IMR-90 (cell line): ENCODE measurements around the gene MEGF10. TPM values are rescaled to one million over a fixed set of nuclear protein-coding genes. Genes with fewer than 3 reads are reported as not detected.
"Not testable (repeated sequence)": the region's sequence is repeated elsewhere in the genome, so short reads cannot be mapped to it uniquely, and the experiment has no call there.

Source experiments
- ATAC-seq: fragments of 200-7000 bp; cut with Tn5 transposase; 2 replicates; pipeline ENCODE4 v1.9.1; 2020; ENCODE audit warnings: low read depth, mild to moderate bottlenecking, moderate library complexity
- BruUV-seq: library from RNA; stranded (reverse); fragments of 400-500 nt; replicated peaks from 2 replicates; lab custom pipeline; 2021; lab: Mats Ljungman, UMichigan
- CTCF ChIA-PET: fragments of 300-600 bp; formaldehyde crosslinking; extraction: SDS; loops from one replicate; lab custom pipeline; 2021; ENCODE audit warnings: antibody characterized with exemption; lab: Yijun Ruan, JAX
- POLR2A ChIA-PET: fragments of 300-600 bp; sonication (Branson Sonifier 250); formaldehyde crosslinking; loops from one replicate; lab custom pipeline; 2022; ENCODE audit warnings: antibody characterized with exemption; ENCODE audit not compliant: unreplicated experiment; lab: Charles Lee
- DNase-seq: peaks from one replicate; pipeline ENCODE4 v3.0.0; 2013
- H2AFZ ChIP-seq: replicated peaks from 2 replicates; pipeline ENCODE3; 2013; ENCODE audit warnings: low read length, mild to moderate bottlenecking; ENCODE audit not compliant: poor library complexity
- H2AK5ac ChIP-seq: 2 replicates; pipeline ENCODE4 v1.6.1; 2013; ENCODE audit warnings: low read depth, low read length, inconsistent platforms
- H2AK9ac ChIP-seq: replicated peaks from 2 replicates; pipeline ENCODE3; 2013; ENCODE audit warnings: mild to moderate bottlenecking, low read depth, low read length, moderate library complexity; ENCODE audit not compliant: poor library complexity
- H2BK120ac ChIP-seq: 2 replicates; pipeline ENCODE4 v1.6.1; 2013; ENCODE audit warnings: low read depth, low read length, inconsistent platforms
- H2BK15ac ChIP-seq: 3 replicates; pipeline ENCODE4 v1.6.1; 2013; ENCODE audit warnings: low read depth, low read length, inconsistent platforms
- H2BK20ac ChIP-seq: 2 replicates; pipeline ENCODE4 v1.6.1; 2013; ENCODE audit warnings: low read depth, mild to moderate bottlenecking, inconsistent platforms, low read length, moderate library complexity
- H2BK5ac ChIP-seq: 2 replicates; pipeline ENCODE4 v1.6.1; 2013; ENCODE audit warnings: mild to moderate bottlenecking, low read depth, low read length, inconsistent platforms; ENCODE audit not compliant: poor library complexity, severe bottlenecking
- H3K14ac ChIP-seq: replicated peaks from 2 replicates; pipeline ENCODE4 v1.6.1; 2013; ENCODE audit warnings: low read depth, low read length, inconsistent platforms
- H3K18ac ChIP-seq: 2 replicates; pipeline ENCODE4 v1.6.1; 2013; ENCODE audit warnings: low read depth, low read length, control low read depth
- H3K23ac ChIP-seq: 2 replicates; pipeline ENCODE4 v1.6.1; 2013; ENCODE audit warnings: low read depth, low read length, inconsistent platforms
- H3K27ac ChIP-seq: 2 replicates; pipeline ENCODE4 v1.5.1; 2013; ENCODE audit warnings: mild to moderate bottlenecking, control low read depth, low read length; ENCODE audit not compliant: insufficient read depth
- H3K27me3 ChIP-seq: 2 replicates; pipeline ENCODE4 v1.6.1; 2013; ENCODE audit warnings: low read length; ENCODE audit not compliant: control insufficient read depth, insufficient read depth
- H3K36me3 ChIP-seq: 2 replicates; pipeline ENCODE4 v1.6.1; 2013; ENCODE audit warnings: low read length, mixed read lengths; ENCODE audit not compliant: control insufficient read depth, insufficient read depth
- H3K4ac ChIP-seq: 2 replicates; pipeline ENCODE4 v1.6.1; 2013; ENCODE audit warnings: low read depth, low read length, inconsistent platforms
- H3K4me1 ChIP-seq: 2 replicates; pipeline ENCODE4 v1.6.1; 2013; ENCODE audit warnings: low read length, mixed read lengths; ENCODE audit not compliant: control insufficient read depth, insufficient read depth
- H3K4me2 ChIP-seq: 2 replicates; pipeline ENCODE4 v1.6.1; 2013; ENCODE audit warnings: low read depth, mild to moderate bottlenecking, control low read depth, low read length, moderate library complexity
- H3K4me3 ChIP-seq: 2 replicates; pipeline ENCODE4 v1.5.1; 2013; ENCODE audit warnings: low read depth, mild to moderate bottlenecking, control low read depth, low read length, moderate library complexity; ENCODE audit not compliant: insufficient read depth
- H3K56ac ChIP-seq: 2 replicates; pipeline ENCODE4 v1.6.1; 2013; ENCODE audit warnings: low read length, inconsistent platforms; ENCODE audit not compliant: insufficient read depth; ENCODE audit errors: extremely low read depth
- H3K79me1 ChIP-seq, 2 experiments: 2 replicates each; pipeline ENCODE4 v1.6.1; 2013; ENCODE audit warnings: low read length in 2 of 2, inconsistent platforms in 1 of 2, low read depth in 1 of 2
- H3K9ac ChIP-seq: 2 replicates; pipeline ENCODE4 v1.6.1; 2013; ENCODE audit warnings: low read depth, low read length, control low read depth
- H3K9me1 ChIP-seq: 2 replicates; pipeline ENCODE4 v1.6.1; 2013; ENCODE audit warnings: low read length, inconsistent platforms; ENCODE audit not compliant: insufficient read depth
- H3K9me3 ChIP-seq: 2 replicates; pipeline ENCODE4 v1.6.1; 2013; ENCODE audit warnings: low read length; ENCODE audit not compliant: control insufficient read depth, insufficient read depth
- H4K20me1 ChIP-seq: 2 replicates; pipeline ENCODE4 v1.6.1; 2013; ENCODE audit warnings: low read length, inconsistent platforms; ENCODE audit not compliant: insufficient read depth
- H4K5ac ChIP-seq: 2 replicates; pipeline ENCODE4 v1.6.1; 2013; ENCODE audit warnings: mild to moderate bottlenecking, low read depth, low read length, control low read depth
- H4K8ac ChIP-seq, 2 experiments: 2 replicates each; pipeline ENCODE4 v1.6.1; 2013; ENCODE audit warnings: low read depth in 2 of 2, low read length in 2 of 2, control low read depth in 1 of 2, inconsistent platforms in 1 of 2
- H4K91ac ChIP-seq: 2 replicates; pipeline ENCODE4 v1.6.1; 2013; ENCODE audit warnings: low read depth, low read length, inconsistent platforms; ENCODE audit not compliant: insufficient read depth
- WGBS, 2 experiments: methylation state at CpG; one replicate each; pipeline versions ENCODE4 v1.1.5 to v1.1.7; 2013; ENCODE audit warnings: missing lambda C conversion rate in 2 of 2; ENCODE audit not compliant: insufficient read length in 1 of 2; ENCODE audit errors: extremely low coverage in 2 of 2; 5-methylcytosine and 5-hydroxymethylcytosine counted together
- dilution Hi-C: fragments of 300-500 bp; cut with HindIII; formaldehyde crosslinking; loops from one replicate; pipeline ENCODE4 v1.14.3; 2018; ENCODE audit warnings: low sequenced_read_pairs; ENCODE audit not compliant: unreplicated experiment
- in situ Hi-C: fragments of 300-500 bp; cut with MboI; formaldehyde crosslinking; loops from 3 replicates; pipeline ENCODE4 v1.14.3; 2019; ENCODE audit warnings: low sequenced_read_pairs, inconsistent platforms, mixed read lengths
- intact Hi-C: fragments of 100-400 bp; cut with micrococcal nuclease; formaldehyde crosslinking; loops from 2 replicates; pipeline ENCODE4 v1.10.0; 2022
- polyA plus RNA-seq, 3 experiments: library from polyadenylated mRNA; depleted of rRNA; stranded (reverse); fragments of >200 nt; gene quantifications; 2 replicates each; pipeline ENCODE4 v1.2.3, GENCODE V29; 2012; ENCODE audit warnings: low replicate concordance in 1 of 3
- total RNA-seq: library from RNA; depleted of rRNA; stranded (reverse); fragments of >200 nt; gene quantifications from 2 replicates; pipeline ENCODE4 v1.2.3, GENCODE V29; 2012

Gene MEGF10
- total and polyA plus RNA-seq, 2 of the 4 experiments (the other 2 are of a cell fraction), result not detected

GRCh38 chr5:127265473-127265872 is 25.1 kb upstream of the MEGF10 start:
- H3K9me1 ChIP-seq, DNase-seq, H3K4me1 ChIP-seq, BruUV-seq, H2BK120ac ChIP-seq, H4K91ac ChIP-seq, H3K4me3 ChIP-seq, H3K9me3 ChIP-seq, H3K79me1 ChIP-seq, H3K23ac ChIP-seq, dilution Hi-C loops, H2AK5ac ChIP-seq, intact Hi-C loops, H4K8ac ChIP-seq, POLR2A ChIA-PET, H3K14ac ChIP-seq, H2AFZ ChIP-seq, H3K4ac ChIP-seq, H3K27ac ChIP-seq, H2BK20ac ChIP-seq, H3K9ac ChIP-seq, H3K56ac ChIP-seq, H3K4me2 ChIP-seq, H3K36me3 ChIP-seq, CTCF ChIA-PET, in situ Hi-C loops, H2BK5ac ChIP-seq, H3K18ac ChIP-seq, H2AK9ac ChIP-seq, H2BK15ac ChIP-seq, H3K27me3 ChIP-seq, ATAC-seq, H4K20me1 ChIP-seq, H4K5ac ChIP-seq: not testable (repeated sequence)
- WGBS, 2 experiments, result no CpG with 5 or more reads among the region's 1 CpG

- H4K20me1 ChIP-seq, POLR2A ChIA-PET, H3K9ac ChIP-seq, intact Hi-C loops, H2AK9ac ChIP-seq, in situ Hi-C loops, H3K27me3 ChIP-seq, ATAC-seq, CTCF ChIA-PET, H3K9me1 ChIP-seq, H3K4me1 ChIP-seq, H2BK15ac ChIP-seq, H3K18ac ChIP-seq, dilution Hi-C loops, H3K56ac ChIP-seq, H4K91ac ChIP-seq, H2BK120ac ChIP-seq, H3K4ac ChIP-seq, BruUV-seq, H3K79me1 ChIP-seq, H2AK5ac ChIP-seq, H3K36me3 ChIP-seq, H3K4me3 ChIP-seq, H2BK20ac ChIP-seq, H4K5ac ChIP-seq, H3K14ac ChIP-seq, H2AFZ ChIP-seq, H3K27ac ChIP-seq, H3K4me2 ChIP-seq, DNase-seq, H4K8ac ChIP-seq, H2BK5ac ChIP-seq, H3K23ac ChIP-seq, H3K9me3 ChIP-seq: not testable (repeated sequence)
- no CpG with 5 or more reads among the region's 9 CpGs for WGBS, 2 experiments
These were observed 22.3 kb upstream of the MEGF10 start for GRCh38 chr5:127268342-127268741.
